Measurements from ENCODE around the gene LYZL2. TPM values are rescaled to one million over a fixed set of nuclear protein-coding genes. Genes with fewer than 3 reads are reported as not detected.
A peak's percentile ranks its signal among the peaks of the same experiment; 100 is the strongest.

The LYZL2 gene
- total and polyA plus RNA-seq, 8 donors = not detected

DNA sequence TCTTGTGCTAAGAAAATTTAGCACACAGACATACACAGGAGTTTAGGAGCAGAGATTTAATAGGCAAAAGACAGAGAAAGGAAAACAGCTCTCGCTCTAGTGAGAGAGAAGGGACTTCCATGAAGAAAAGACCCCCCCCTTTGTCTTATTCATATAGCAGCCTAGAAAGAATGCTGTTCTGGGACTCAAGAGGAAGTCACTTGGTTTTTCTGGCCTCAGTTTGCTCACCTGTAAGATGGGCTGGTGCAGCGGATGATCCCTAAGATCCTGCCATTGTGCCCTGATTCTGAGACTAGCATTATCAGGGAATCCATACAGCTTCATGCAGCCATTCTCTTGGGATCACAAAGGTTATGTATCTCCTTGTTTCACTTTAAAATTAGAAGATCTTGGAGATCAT lies 42.7 kb downstream of the LYZL2 start:
- no peaks in the 10 kb centered on the region for H3K9me3 ChIP-seq
- intact Hi-C loops (cut with DNase I) = no loop called here
- H3K36me3 ChIP-seq = no peaks in the 10 kb centered on the region
- no peaks in the 10 kb centered on the region for H3K27me3 ChIP-seq
- H3K4me3 ChIP-seq = no peak overlapping the region
- ATAC-seq (no peak), DNase-seq (no peak)
- H3K4me1 ChIP-seq = peaks cover 6 to 57% of the 10 kb centered on the region in 2 donors
- H3K27ac ChIP-seq = peak overlapping the region in 1 of 2 donors; percentile 63
- TF ChIP-seq CTCF (IDR thresholded peaks at IDR 0.05) = no peak

- H3K36me3 ChIP-seq = no peaks in the 10 kb centered on the region
- peaks cover 6 to 46% of the 10 kb centered on the region in 2 donors for H3K4me1 ChIP-seq
- no peaks in the 10 kb centered on the region for H3K27me3 ChIP-seq
- intact Hi-C loops (cut with DNase I) = no loop called here
- peak overlapping the region; percentile 73 to 80 for H3K27ac ChIP-seq
- peak overlapping the region in 1 of 2 donors; percentile 23 for H3K4me3 ChIP-seq
- H3K9me3 ChIP-seq = no peaks in the 10 kb centered on the region
- peak in 3 of 4 donors; percentile 44 to 71 (median 71) for DNase-seq
- peak; percentile 90 for ATAC-seq
- no peak for TF ChIP-seq CTCF (IDR thresholded peaks at IDR 0.05)
These were observed 45.7 kb downstream of the LYZL2 start for GRCh38 chr10:30583778-30584415.

DNA sequence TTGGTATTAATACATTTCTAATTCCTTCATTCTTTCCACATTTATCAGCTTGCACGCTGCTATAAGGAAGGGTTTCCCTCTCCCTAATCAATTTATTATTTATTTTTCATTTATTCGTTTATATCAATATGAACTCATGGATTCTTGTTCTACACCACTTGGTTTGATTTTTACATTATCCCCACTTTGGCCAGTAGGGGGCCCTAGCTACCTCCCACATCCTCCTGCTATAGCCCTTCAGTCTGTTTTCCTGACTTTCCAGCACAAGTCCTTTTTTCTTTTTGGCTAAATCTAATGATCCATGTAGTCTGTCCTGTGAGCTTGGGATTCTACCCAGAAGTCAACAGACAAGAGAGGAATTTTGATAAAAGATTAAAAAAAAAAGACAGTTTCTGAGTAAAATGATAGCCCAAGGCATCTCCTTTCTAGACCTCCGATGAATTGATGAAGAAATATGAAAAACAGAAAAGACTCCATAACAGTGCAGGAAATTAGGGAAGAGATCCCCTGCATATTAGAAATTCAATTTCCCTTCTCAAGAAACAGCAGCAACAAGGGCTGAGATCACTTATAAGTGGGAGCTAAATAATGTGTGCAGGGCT lies 47.7 kb downstream of the LYZL2 start:
- peak in 1 of 4 donors; percentile 37 for DNase-seq
- peaks cover 6 to 34% of the 10 kb centered on the region in 2 donors for H3K4me1 ChIP-seq
- H3K9me3 ChIP-seq = no peaks in the 10 kb centered on the region
- peak; percentile 63 to 65 for TF ChIP-seq CTCF (IDR thresholded peaks at IDR 0.05)
- peak; percentile 50 for ATAC-seq
- no peak overlapping the region for H3K4me3 ChIP-seq
- no peaks in the 10 kb centered on the region for H3K27me3 ChIP-seq
- no peaks in the 10 kb centered on the region for H3K36me3 ChIP-seq
- intact Hi-C loops (cut with DNase I) = no loop called here
- no peak overlapping the region for H3K27ac ChIP-seq

DNA sequence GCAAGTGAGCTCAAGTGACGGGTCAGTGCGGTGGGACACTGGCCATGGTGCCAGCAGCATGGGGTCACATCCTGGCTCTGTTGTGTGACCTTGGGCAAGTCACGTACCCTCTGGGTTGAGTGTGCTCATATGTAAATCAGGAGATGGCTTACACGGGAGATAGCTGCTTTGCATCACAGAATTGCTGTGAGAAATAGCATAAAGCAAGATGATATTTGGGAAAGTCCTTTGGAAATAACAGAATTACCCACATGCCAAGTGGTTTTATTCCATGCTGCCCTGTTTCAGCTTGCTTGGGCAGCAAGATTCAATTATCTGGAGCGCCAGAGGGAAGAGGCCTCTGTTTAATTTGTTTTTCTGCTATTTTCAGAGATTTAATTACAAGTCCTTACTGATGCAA lies 48.9 kb downstream of the LYZL2 start:
- ATAC-seq (no peak), DNase-seq (no peak)
- Histone ChIP-seq H3K9me3 (no peaks in the 10 kb centered on the region), H3K36me3 (no peaks in the 10 kb centered on the region), H3K27ac (no peak overlapping the region), H3K27me3 (no peaks in the 10 kb centered on the region), H3K4me1 (peaks cover 6 to 33% of the 10 kb centered on the region in 2 donors), H3K4me3 (no peak overlapping the region)
- intact Hi-C loops (cut with DNase I) = no loop called here
- no peak for TF ChIP-seq CTCF (IDR thresholded peaks at IDR 0.05)

DNA sequence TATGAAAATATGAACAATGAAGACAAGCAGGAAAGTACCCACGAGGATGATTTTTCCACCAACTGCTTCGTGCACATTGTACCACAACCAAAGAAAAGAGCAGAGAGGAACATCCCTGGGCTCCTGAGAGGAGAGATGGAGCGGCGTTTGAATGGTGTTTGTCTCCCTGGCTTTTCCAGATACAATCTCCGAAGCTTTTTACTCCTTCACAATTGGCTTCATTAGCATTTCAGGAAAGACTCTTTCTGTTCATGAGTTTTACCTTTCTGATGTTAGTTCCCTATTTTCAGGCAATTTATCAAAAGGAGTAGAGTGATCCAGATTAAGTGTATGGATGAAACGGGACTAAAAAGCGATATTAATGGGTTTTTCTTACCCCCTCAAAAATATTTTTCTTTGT lies 49.3 kb downstream of the LYZL2 start:
- no peak for ATAC-seq
- H3K4me3 ChIP-seq = no peak overlapping the region
- peaks cover 6 to 37% of the 10 kb centered on the region in 2 donors for H3K4me1 ChIP-seq
- H3K36me3 ChIP-seq = no peaks in the 10 kb centered on the region
- TF ChIP-seq CTCF (IDR thresholded peaks at IDR 0.05) = no peak
- intact Hi-C loops (cut with DNase I) = no loop called here
- no peak overlapping the region for H3K27ac ChIP-seq
- H3K9me3 ChIP-seq = no peaks in the 10 kb centered on the region
- no peaks in the 10 kb centered on the region for H3K27me3 ChIP-seq
- DNase-seq = no peak
